SH-SY5Y (cell line): ENCODE results near the gene MX2.

Experiments used
- GATA2 ChIP-seq: IDR thresholded peaks from 2 replicates; pipeline ENCODE4 v1.6.1; 2011; ENCODE audit warnings: mild to moderate bottlenecking, low read depth, low read length
- GATA3 ChIP-seq: IDR thresholded peaks from 2 replicates; pipeline ENCODE4 v1.6.1; 2011; ENCODE audit warnings: low read depth, mild to moderate bottlenecking, low read length, moderate library complexity

- TF ChIP-seq GATA2 (no peak), GATA3 (no peak)
These were observed 83.6 kb downstream of the MX2 start for GRCh38 chr21:41445465-41445862.
